ENCODE measurements around the gene ZNF574.

Gene ZNF574

GRCh38 chr19:42129399-42130253, 53.7 kb downstream of the ZNF574 start:
- DNase-seq = no peak

- no peak for DNase-seq
Observed at GRCh38 chr19:42130254-42130573, 54.2 kb downstream of the ZNF574 start.
